Skeletal muscle tissue (tissue), 4 donors: ENCODE data around the gene BMPR1B. TPM values are rescaled to one million over a fixed set of nuclear protein-coding genes. Genes with fewer than 3 reads are reported as not detected.
"Not testable (repeated sequence)": the region's sequence is repeated elsewhere in the genome, so short reads cannot be mapped to it uniquely, and the experiment has no call there.

Source experiments
- H3K27ac ChIP-seq: one replicate; pipeline ENCODE4 v1.7.0; 2013; ENCODE audit warnings: mild to moderate bottlenecking, low read depth, low read length, inconsistent platforms
- H3K27me3 ChIP-seq, 3 donors: one replicate each; pipeline ENCODE4 v1.7.0; 2013; ENCODE audit warnings: low read length in 3 of 3; ENCODE audit not compliant: control insufficient read depth in 3 of 3, insufficient read depth in 3 of 3
- H3K36me3 ChIP-seq, 3 donors: one replicate each; pipeline ENCODE4 v1.7.0; 2013; ENCODE audit warnings: low read length in 3 of 3; ENCODE audit not compliant: control insufficient read depth in 3 of 3, insufficient read depth in 3 of 3
- H3K4me1 ChIP-seq, 3 donors: one replicate each; pipeline ENCODE4 v1.7.0; 2013; ENCODE audit warnings: low read length in 3 of 3, mild to moderate bottlenecking in 3 of 3; ENCODE audit not compliant: control insufficient read depth in 3 of 3, insufficient read depth in 3 of 3
- H3K4me3 ChIP-seq, 3 donors: one replicate each; pipeline ENCODE4 v1.7.0; 2013; ENCODE audit warnings: low read length in 3 of 3
- H3K9ac ChIP-seq, 3 donors: one replicate each; pipeline ENCODE4 v1.7.0; 2013; ENCODE audit warnings: low read length in 3 of 3, mild to moderate bottlenecking in 3 of 3, moderate library complexity in 2 of 3, low read depth in 1 of 3
- H3K9me3 ChIP-seq, 3 donors: one replicate each; pipeline ENCODE4 v1.7.0; 2013; ENCODE audit warnings: low read length in 3 of 3; ENCODE audit not compliant: control insufficient read depth in 3 of 3
- total RNA-seq: library from RNA; depleted of rRNA; stranded (reverse); fragments of >200 nt; gene quantifications from one replicate; pipeline ENCODE4 v1.2.3, GENCODE V29; 2014
- donor health status: Osteomylitis.

BMPR1B gene
- total RNA-seq, 1 donor from 2014 or later = 22.4 TPM

DNA sequence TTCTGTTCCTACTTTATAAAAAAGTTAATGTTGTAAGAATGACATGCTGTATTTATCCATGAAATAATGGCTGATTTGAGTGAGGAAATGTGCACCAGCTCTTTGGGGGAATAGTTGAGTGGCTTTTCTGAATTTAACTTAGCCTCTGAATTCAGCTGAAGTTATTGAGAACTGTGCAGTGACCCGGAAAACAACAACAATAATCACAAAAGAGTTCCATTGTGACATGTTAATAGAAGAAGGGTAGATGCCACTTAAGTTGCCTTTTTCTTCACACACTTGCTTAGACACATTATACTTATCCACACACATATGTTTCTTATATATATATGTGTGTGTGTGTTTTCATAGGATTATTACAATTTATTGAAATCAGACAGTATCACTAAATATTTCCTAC is 301.2 kb downstream of the BMPR1B start:
- peaks cover 0 to 5% (median 0%) of the 10 kb centered on the region in 3 donors for H3K4me1 ChIP-seq
- H3K36me3 ChIP-seq = no peaks in the 10 kb centered on the region
- no peak overlapping the region for H3K27ac ChIP-seq
- no peak overlapping the region for H3K9ac ChIP-seq
- H3K4me3 ChIP-seq = no peak overlapping the region
- H3K9me3 ChIP-seq = no peaks in the 10 kb centered on the region
- no peaks in the 10 kb centered on the region for H3K27me3 ChIP-seq

DNA sequence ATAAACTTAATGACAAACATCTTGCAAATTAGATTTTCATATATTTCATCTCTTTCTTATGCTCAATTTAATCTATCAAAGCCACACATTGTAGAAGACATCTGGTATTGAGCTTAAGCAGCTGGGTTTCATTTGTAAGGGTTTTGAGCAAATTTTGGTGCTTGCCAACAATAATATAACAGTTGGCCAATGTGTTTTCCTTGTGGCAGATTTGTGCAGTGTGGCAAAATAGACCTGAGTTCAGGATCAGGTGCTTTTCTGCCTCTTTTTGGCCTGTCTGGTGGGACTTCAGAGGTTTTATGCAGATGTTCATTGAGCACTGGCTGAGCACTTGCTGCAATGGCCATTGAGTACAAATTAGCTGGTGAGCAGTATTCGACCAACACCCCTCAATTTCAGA is 301.9 kb downstream of the BMPR1B start:
- Histone ChIP-seq H3K36me3 (no peaks in the 10 kb centered on the region), H3K9ac (no peak overlapping the region), H3K4me3 (no peak overlapping the region), H3K9me3 (no peaks in the 10 kb centered on the region), H3K27ac (no peak overlapping the region), H3K4me1 (peaks cover 0 to 5% (median 0%) of the 10 kb centered on the region in 3 donors), H3K27me3 (no peaks in the 10 kb centered on the region)

DNA sequence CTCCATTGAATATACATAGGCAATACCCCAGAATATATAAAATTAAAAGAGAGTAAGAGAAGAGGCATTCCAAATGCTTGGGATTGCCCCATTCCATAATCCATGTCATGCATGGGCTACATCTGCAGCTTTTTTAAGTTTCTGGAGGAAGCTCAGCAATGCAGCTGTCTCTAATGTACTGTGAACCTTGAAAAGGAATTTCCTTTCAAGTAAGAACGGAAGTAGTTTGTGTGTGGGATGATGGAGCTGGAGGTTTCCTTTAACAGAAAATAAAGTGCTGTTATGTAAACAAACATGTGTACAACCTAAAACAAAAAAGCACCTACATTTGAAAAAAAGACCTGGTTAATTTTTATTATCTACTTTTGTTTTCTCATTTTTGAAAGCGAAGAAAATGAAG is 303.5 kb downstream of the BMPR1B start:
- Histone ChIP-seq H3K36me3 (no peaks in the 10 kb centered on the region), H3K9me3 (no peaks in the 10 kb centered on the region), H3K27me3 (no peaks in the 10 kb centered on the region), H3K9ac (no peak overlapping the region), H3K4me1 (peaks cover 0 to 5% (median 0%) of the 10 kb centered on the region in 3 donors), H3K4me3 (no peak overlapping the region), H3K27ac (no peak overlapping the region)

DNA sequence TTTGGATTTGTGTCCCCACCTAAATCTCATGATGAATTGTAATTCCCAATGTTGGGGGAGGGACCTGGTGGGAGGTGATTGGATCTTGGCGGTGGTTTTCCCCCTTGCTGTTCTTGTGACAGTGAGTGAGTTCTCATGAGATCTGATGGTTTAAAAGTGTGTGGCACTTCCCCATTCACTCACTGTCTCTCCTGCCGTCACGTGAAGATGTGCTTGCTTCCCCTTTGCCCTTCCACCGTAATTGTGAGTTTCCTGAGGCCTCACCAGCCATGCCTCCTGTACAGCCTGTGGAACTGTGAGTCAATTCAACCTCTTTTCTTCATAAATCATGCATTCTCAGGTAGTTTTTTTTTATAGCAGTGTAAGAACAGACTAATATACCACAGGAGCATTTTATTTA is 304.0 kb downstream of the BMPR1B start:
- not testable (repeated sequence) for H3K36me3 ChIP-seq, H3K27ac ChIP-seq, H3K9me3 ChIP-seq, H3K9ac ChIP-seq, H3K4me3 ChIP-seq, H3K27me3 ChIP-seq, H3K4me1 ChIP-seq

DNA sequence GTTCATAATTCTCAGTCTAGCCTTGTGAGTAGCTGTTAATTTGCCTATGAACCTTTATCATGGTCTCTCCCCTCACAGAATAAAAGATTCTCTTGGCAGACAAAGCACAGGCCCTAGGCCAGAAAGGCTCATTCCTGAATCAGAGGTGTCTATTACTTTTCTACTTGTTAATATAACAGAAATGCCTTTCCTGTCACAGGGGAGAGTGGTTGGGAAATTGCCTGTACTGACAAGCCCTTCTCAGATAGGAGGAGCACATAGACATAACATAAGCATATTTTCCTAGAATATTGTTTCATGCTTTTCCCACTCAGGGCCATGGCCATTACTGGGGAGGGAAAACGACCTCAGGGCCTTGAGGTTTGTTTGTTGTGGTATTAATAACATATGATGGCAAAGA is 308.3 kb downstream of the BMPR1B start:
- H3K9ac ChIP-seq = no peak overlapping the region
- no peak overlapping the region for H3K27ac ChIP-seq
- H3K9me3 ChIP-seq = no peaks in the 10 kb centered on the region
- H3K4me3 ChIP-seq = no peak overlapping the region
- H3K36me3 ChIP-seq = no peaks in the 10 kb centered on the region
- no peaks in the 10 kb centered on the region for H3K27me3 ChIP-seq
- H3K4me1 ChIP-seq = no peaks in the 10 kb centered on the region

DNA sequence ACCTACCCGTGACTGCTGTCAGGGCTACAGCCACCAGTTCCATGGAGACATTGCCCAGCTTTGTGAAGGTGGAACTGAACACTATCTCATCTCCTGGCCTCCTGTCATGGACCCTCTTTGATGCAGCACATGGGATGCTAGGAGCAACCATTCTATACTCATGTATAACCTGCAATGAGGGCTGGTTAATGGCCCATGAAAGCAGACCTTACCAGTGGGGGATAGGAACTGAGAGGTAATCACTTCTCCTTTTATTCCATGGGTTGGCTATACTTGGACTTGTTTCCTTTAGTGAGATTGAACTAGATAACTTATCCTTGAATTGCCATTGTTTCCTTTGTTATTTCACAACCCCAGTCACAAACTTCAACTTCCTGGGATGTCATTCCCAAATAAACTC is 310.6 kb downstream of the BMPR1B start:
- Histone ChIP-seq H3K27ac (no peak overlapping the region), H3K27me3 (no peaks in the 10 kb centered on the region), H3K4me3 (no peak overlapping the region)

DNA sequence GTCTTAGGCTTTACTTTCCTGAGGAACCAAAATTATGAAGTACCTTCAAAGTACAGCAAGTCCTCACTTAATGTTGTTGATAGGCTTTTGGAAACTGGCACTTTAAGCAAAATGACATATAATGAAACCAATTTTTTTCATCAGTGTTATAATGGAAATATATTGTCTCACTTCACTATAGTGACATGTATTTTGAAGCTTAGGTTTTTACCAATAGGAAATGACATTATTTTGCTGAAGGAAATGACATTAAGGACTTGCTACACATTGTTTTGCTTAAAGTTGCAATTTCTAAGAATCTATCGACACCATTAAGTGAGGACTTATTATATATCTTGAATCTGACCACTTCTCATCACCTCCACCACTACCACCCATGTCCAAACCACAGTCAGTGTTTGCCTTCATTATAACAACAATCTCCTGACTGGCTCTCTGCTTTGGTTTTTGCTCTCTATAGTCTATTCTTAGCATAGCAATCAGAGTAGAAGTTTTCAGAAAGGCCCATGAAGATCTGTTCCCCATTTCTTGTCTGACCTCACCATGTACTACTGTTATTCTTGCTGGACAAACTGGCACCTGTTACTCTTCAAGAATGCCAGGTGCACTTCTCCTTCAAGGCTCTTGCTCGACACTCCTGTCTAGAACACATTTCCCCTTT is 311.2 kb downstream of the BMPR1B start:
- no peaks in the 10 kb centered on the region for H3K4me1 ChIP-seq
- H3K27ac ChIP-seq = no peak overlapping the region
- no peaks in the 10 kb centered on the region for H3K36me3 ChIP-seq
- H3K4me3 ChIP-seq = no peak overlapping the region
- H3K9ac ChIP-seq = no peak overlapping the region
- H3K27me3 ChIP-seq = no peaks in the 10 kb centered on the region
- H3K9me3 ChIP-seq = no peaks in the 10 kb centered on the region

More for the DNA sequence above, 310.6 kb downstream of the BMPR1B start:
- H3K36me3 ChIP-seq = no peaks in the 10 kb centered on the region
- no peaks in the 10 kb centered on the region for H3K9me3 ChIP-seq
- no peaks in the 10 kb centered on the region for H3K4me1 ChIP-seq
- no peak overlapping the region for H3K9ac ChIP-seq

DNA sequence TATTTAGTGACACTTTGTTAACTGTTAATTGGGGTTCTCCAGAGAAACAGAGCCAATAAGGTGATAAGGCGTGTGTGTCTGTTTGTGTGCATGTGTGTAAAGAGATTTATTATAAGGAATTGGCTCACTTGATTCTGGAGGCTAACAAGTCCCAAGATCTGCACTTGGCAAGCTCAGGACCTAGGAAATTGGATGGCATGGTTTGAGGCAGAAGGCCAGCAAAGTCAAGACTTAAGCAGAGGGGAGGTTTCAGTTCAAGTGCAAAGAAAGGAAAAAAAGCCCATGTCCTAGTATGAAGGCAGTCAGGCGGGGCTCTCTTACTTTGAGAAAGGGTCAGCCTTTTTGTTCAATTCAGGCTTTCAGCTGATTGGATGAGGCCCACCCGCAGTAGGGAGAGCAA is 314.1 kb downstream of the BMPR1B start:
- H3K36me3 ChIP-seq = no peaks in the 10 kb centered on the region
- H3K4me1 ChIP-seq = no peaks in the 10 kb centered on the region
- H3K9me3 ChIP-seq = no peaks in the 10 kb centered on the region
- H3K27me3 ChIP-seq = no peaks in the 10 kb centered on the region
- H3K9ac ChIP-seq = no peak overlapping the region
- no peak overlapping the region for H3K27ac ChIP-seq
- no peak overlapping the region for H3K4me3 ChIP-seq

DNA sequence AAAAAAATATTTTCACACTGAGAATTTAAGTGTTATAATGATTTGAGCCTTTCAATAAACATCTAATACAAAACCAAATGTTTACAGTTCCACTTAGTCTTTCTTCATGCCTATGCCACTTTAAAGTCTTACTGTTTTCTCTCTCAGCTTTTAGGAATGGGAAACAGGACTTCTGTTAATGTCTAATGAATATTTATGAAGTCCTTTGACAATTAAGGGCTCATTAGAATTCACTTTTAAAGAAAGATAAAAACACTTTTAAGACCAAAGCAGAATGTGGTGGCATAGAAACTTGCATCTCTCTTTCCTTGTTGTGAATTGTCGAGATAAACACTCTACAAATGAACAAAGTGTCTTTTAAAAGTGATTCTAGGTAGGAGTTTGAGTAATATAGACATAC is 315.9 kb downstream of the BMPR1B start:
- H3K36me3 ChIP-seq = no peaks in the 10 kb centered on the region

DNA sequence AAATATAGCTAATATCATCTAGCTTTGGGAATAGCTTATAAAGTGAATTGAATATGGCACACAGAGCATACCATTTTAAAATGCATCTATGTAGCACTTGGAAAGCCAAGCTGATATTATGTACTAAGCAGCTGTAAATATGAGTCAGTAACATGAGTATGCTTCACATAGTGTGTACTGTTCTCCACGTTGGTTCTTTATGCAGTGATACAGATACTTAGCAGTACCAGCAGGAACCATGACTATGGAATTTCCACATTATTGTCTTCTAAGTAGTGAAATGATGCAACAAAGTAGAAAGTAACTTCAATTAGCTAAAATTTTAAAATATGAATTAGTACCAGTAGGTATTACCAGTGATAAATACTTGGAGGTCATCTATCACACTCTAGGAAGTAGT is 320.1 kb downstream of the BMPR1B start:
- H3K36me3 ChIP-seq = no peaks in the 10 kb centered on the region
- H3K9ac ChIP-seq = no peak overlapping the region
- H3K4me3 ChIP-seq = no peak overlapping the region
- H3K4me1 ChIP-seq = no peaks in the 10 kb centered on the region
- no peak overlapping the region for H3K27ac ChIP-seq
- H3K9me3 ChIP-seq = no peaks in the 10 kb centered on the region
- H3K27me3 ChIP-seq = no peaks in the 10 kb centered on the region

More for the DNA sequence above, 315.9 kb downstream of the BMPR1B start:
- Histone ChIP-seq H3K27me3 (no peaks in the 10 kb centered on the region), H3K4me1 (no peaks in the 10 kb centered on the region), H3K9me3 (no peaks in the 10 kb centered on the region), H3K4me3 (no peak overlapping the region), H3K9ac (no peak overlapping the region), H3K27ac (no peak overlapping the region)
